A549 (cell line): ENCODE measurements around the gene AEBP2. TPM values are rescaled to one million over a fixed set of nuclear protein-coding genes. Genes with fewer than 3 reads are reported as not detected.

ENCODE experiments used
- ATAC-seq, 2 experiments: fragments of 200-7000 bp in 1 of 2; fragments of >200 bp in 1 of 2; cut with Nextera tagmentation in 1 of 2; cut with Tn5 transposase in 1 of 2; 3 replicates each; pipeline versions ENCODE4 v1.8.0 to v1.9.1; 2018 to 2020; ENCODE audit warnings: mild to moderate bottlenecking in 1 of 2, moderate library complexity in 1 of 2
- CTCF ChIA-PET: fragments of 300-600 bp; sonication (Branson Sonifier 250); formaldehyde crosslinking; extraction: SDS; loops from one replicate; lab custom pipeline; 2021; ENCODE audit warnings: antibody characterized with exemption, inconsistent platforms; lab: Yijun Ruan, JAX
- POLR2A ChIA-PET: fragments of 350-600 bp; formaldehyde crosslinking; extraction: SDS; loops from one replicate; lab custom pipeline; 2021; ENCODE audit warnings: antibody characterized with exemption, inconsistent platforms; lab: Yijun Ruan, JAX
- DNase-seq, 2 experiments: peaks; one replicate each; pipeline versions ENCODE4 v3.0.0 to v3.0.0-alpha.2; 2011 to 2016; ENCODE audit warnings: low read depth in 1 of 2, low spot score in 1 of 2
- FAIRE-seq: peaks from 2 replicates; lab custom pipeline; 2011; peaks lifted over from hg19 to GRCh38; lab: Jason Lieb, UNC
- H3K27ac ChIP-seq, 2 experiments: fragments of >200 bp; sonication (Bioruptor Twin); formaldehyde crosslinking; 3 replicates each; pipeline ENCODE4 v1.5.1; 2016 to 2017
- H3K4me1 ChIP-seq: fragments of >200 bp; sonication (Bioruptor Twin); formaldehyde crosslinking; 3 replicates; pipeline ENCODE4 v1.6.1; 2016
- H3K4me2 ChIP-seq: fragments of >200 bp; sonication (Bioruptor Twin); formaldehyde crosslinking; 3 replicates; pipeline ENCODE4 v1.6.1; 2016
- H3K4me3 ChIP-seq: fragments of >200 bp; sonication (Bioruptor Twin); formaldehyde crosslinking; 3 replicates; pipeline ENCODE4 v1.5.1; 2016
- H3K9me3 ChIP-seq: fragments of >200 bp; sonication (Bioruptor Twin); formaldehyde crosslinking; 3 replicates; pipeline ENCODE4 v1.6.1; 2016
- ATOH8 ChIP-seq: fragments of 250-450 bp; sonication (Bioruptor Pico); IDR thresholded peaks from 2 replicates; pipeline ENCODE4 v1.5.0; 2020; ENCODE audit warnings: low read depth, mild to moderate bottlenecking, moderate library complexity
- BHLHE40 ChIP-seq: IDR thresholded peaks from 2 replicates; pipeline ENCODE4 v1.6.1; 2012; ENCODE audit warnings: low read depth, low read length, inconsistent platforms
- CEBPB ChIP-seq, 2 experiments: fragments of >200 bp in 1 of 2; sonication (Bioruptor Twin) in 1 of 2; formaldehyde crosslinking in 1 of 2; IDR thresholded peaks; 2 replicates each; pipeline ENCODE4 v1.6.1; 2012 to 2016
- CHD4 ChIP-seq: fragments of 200-600 bp; sonication (generic); IDR thresholded peaks from 2 replicates; pipeline ENCODE4 v1.6.1; 2016; ENCODE audit warnings: antibody characterized with exemption, mild to moderate bottlenecking, borderline replicate concordance
- E2F6 ChIP-seq: IDR thresholded peaks from 2 replicates; pipeline ENCODE4 v1.6.1; 2012; ENCODE audit warnings: low read depth, borderline replicate concordance
- EHF ChIP-seq: fragments of 250-450 bp; sonication (Bioruptor Pico); IDR thresholded peaks from 2 replicates; pipeline ENCODE4 v1.5.0; 2020; ENCODE audit warnings: mild to moderate bottlenecking
- EHMT2 ChIP-seq: fragments of 200-600 bp; sonication (generic); IDR thresholded peaks from 2 replicates; pipeline ENCODE4 v1.6.1; 2016; ENCODE audit warnings: antibody characterized with exemption, low read depth, mild to moderate bottlenecking, moderate library complexity
- ELK1 ChIP-seq: fragments of 150-350 bp; IDR thresholded peaks from 2 replicates; pipeline ENCODE4 v1.6.1; 2014; ENCODE audit warnings: low read depth, mild to moderate bottlenecking, low read length
- EP300 ChIP-seq, 2 experiments: fragments of >200 bp; sonication (Bioruptor Twin); formaldehyde crosslinking; IDR thresholded peaks; 2 replicates in 1 of 2; 3 replicates in 1 of 2; pipeline ENCODE4 v1.6.1; 2016 to 2017
- ESRRA ChIP-seq: fragments of 150-350 bp; IDR thresholded peaks from 2 replicates; pipeline ENCODE4 v1.6.1; 2014; ENCODE audit warnings: mild to moderate bottlenecking, low read length, borderline replicate concordance
- FOSB ChIP-seq: fragments of 250-450 bp; sonication (Bioruptor Pico); IDR thresholded peaks from 2 replicates; pipeline ENCODE4 v1.5.0; 2020; ENCODE audit warnings: mild to moderate bottlenecking, moderate library complexity
- FOXS1 ChIP-seq: fragments of 250-450 bp; sonication (Bioruptor Pico); IDR thresholded peaks from 2 replicates; pipeline ENCODE4 v1.5.0; 2020; ENCODE audit warnings: mild to moderate bottlenecking, moderate library complexity
- HDAC2 ChIP-seq: fragments of 200-600 bp; sonication (generic); IDR thresholded peaks from 2 replicates; pipeline ENCODE4 v1.6.1; 2016
- HMGXB4 ChIP-seq: fragments of 250-450 bp; sonication (Bioruptor Pico); IDR thresholded peaks from 2 replicates; pipeline ENCODE4 v1.5.0; 2021; ENCODE audit warnings: mild to moderate bottlenecking, moderate library complexity, borderline replicate concordance
- HOXB5 ChIP-seq: fragments of 250-450 bp; sonication (Bioruptor Pico); IDR thresholded peaks from 2 replicates; pipeline ENCODE4 v1.5.0; 2020; ENCODE audit warnings: mild to moderate bottlenecking, moderate library complexity
- JUN ChIP-seq, 2 experiments: fragments of >200 bp; sonication (Bioruptor Twin); formaldehyde crosslinking; IDR thresholded peaks; 2 replicates in 1 of 2; 3 replicates in 1 of 2; pipeline ENCODE4 v1.6.1; 2016 to 2017
- KDM1A ChIP-seq: fragments of 200-600 bp; sonication (generic); IDR thresholded peaks from 2 replicates; pipeline ENCODE4 v1.6.1; 2016; ENCODE audit warnings: low read depth, mild to moderate bottlenecking
- MAFK ChIP-seq: fragments of 450-650 bp; IDR thresholded peaks from 2 replicates; pipeline ENCODE4 v1.6.1; 2014; ENCODE audit not compliant: partially characterized antibody
- MYC ChIP-seq: IDR thresholded peaks from 2 replicates; pipeline ENCODE4 v1.6.1; 2012; ENCODE audit warnings: mild to moderate bottlenecking, inconsistent platforms, low read length, improper control_type of control experiment, borderline replicate concordance
- NFE2L2 ChIP-seq: fragments of 150-350 bp; conservative IDR thresholded peaks from 2 replicates; pipeline ENCODE4 v1.6.1; 2014; ENCODE audit warnings: low read length
- NR3C1 ChIP-seq: fragments of >200 bp; sonication (Bioruptor Twin); formaldehyde crosslinking; IDR thresholded peaks from 3 replicates; pipeline ENCODE4 v1.6.1; 2017
- PBX3 ChIP-seq: IDR thresholded peaks from 2 replicates; pipeline ENCODE4 v1.6.1; 2012
- PHF8 ChIP-seq: fragments of 200-600 bp; sonication (generic); IDR thresholded peaks from 2 replicates; pipeline ENCODE4 v1.6.1; 2016; ENCODE audit warnings: low read depth, mild to moderate bottlenecking, antibody characterized with exemption, moderate library complexity, borderline replicate concordance
- POLR2A ChIP-seq: IDR thresholded peaks from 2 replicates; pipeline ENCODE4 v1.6.1; 2012; ENCODE audit warnings: mild to moderate bottlenecking, low read length
- RCOR1 ChIP-seq: fragments of 150-350 bp; IDR thresholded peaks from 2 replicates; pipeline ENCODE4 v1.6.1; 2014; ENCODE audit warnings: antibody characterized with exemption, low read length, low read depth
- REST ChIP-seq: fragments of 200-600 bp; sonication (generic); IDR thresholded peaks from 2 replicates; pipeline ENCODE4 v1.6.1; 2016; ENCODE audit warnings: antibody characterized with exemption, mild to moderate bottlenecking, moderate library complexity
- RFX5 ChIP-seq: fragments of 450-650 bp; IDR thresholded peaks from 2 replicates; pipeline ENCODE4 v1.7.1; 2014; ENCODE audit warnings: antibody characterized with exemption, mild to moderate bottlenecking, moderate library complexity
- RNF2 ChIP-seq: fragments of 200-600 bp; sonication (generic); IDR thresholded peaks from 2 replicates; pipeline ENCODE4 v1.6.1; 2016; ENCODE audit warnings: low read depth, mild to moderate bottlenecking, antibody characterized with exemption, moderate library complexity, borderline replicate concordance
- SMC3 ChIP-seq: fragments of >200 bp; sonication (Bioruptor Twin); formaldehyde crosslinking; IDR thresholded peaks from 3 replicates; pipeline ENCODE4 v1.6.1; 2018; ENCODE audit warnings: inconsistent platforms
- SREBF2 ChIP-seq: fragments of 450-650 bp; IDR thresholded peaks from 2 replicates; pipeline ENCODE4 v1.6.1; 2014; ENCODE audit warnings: mild to moderate bottlenecking, moderate library complexity
- WGBS: methylation state at CpG from one replicate; pipeline ENCODE4 v1.1.6; 2017; ENCODE audit errors: missing lambda C conversion rate; 5-methylcytosine and 5-hydroxymethylcytosine counted together
- polyA minus RNA-seq: library from RNA; depleted of rRNA, polyadenylated mRNA; stranded (reverse); fragments of >200 nt; gene quantifications from 2 replicates; pipeline ENCODE4 v1.2.3, GENCODE V29; 2011; rRNA and poly(A)+ RNA removed
- polyA plus RNA-seq, 4 experiments: library from polyadenylated mRNA; depleted of rRNA in 3 of 4; stranded (reverse); fragments of >200 nt; fragmentation: RNase III in 1 of 4; extraction: RNeasy Plus Mini Kit Qiagen cat#74134 plus additional on column Dnase treatment in 1 of 4; gene quantifications; 2 replicates in 3 of 4; 3 replicates in 1 of 4; pipeline ENCODE4 v1.2.3, GENCODE V29; 2011 to 2017

AEBP2 gene
- 23.5 and 34.5 TPM in 2 replicates for polyA plus RNA-seq (2011; rRNA removed)
- polyA plus RNA-seq (2012; cell fraction: cytosol; rRNA removed), result 7.8 and 9.9 TPM in 2 replicates
- polyA plus RNA-seq (2012; cell fraction: nucleus; rRNA removed), result 2.6 and 5.3 TPM in 2 replicates
- polyA plus RNA-seq (2017; fragmentation: RNase III; extraction: RNeasy Plus Mini Kit Qiagen cat#74134 plus additional on column Dnase treatment), result 27.3 to 28.8 TPM (median 28.0 TPM) in 3 replicates
- 21.6 and 22.2 TPM in 2 replicates for polyA minus RNA-seq

- Histone ChIP-seq H3K4me2 (peak within 1 kb of the TSS; percentile 79), H3K27ac (peak within 1 kb of the TSS; percentile 86 to 96), H3K4me1 (peaks cover 16% of the 10 kb centered on the region; the same call in 2 of the 3 replicates), H3K4me3 (peak within 1 kb of the TSS; percentile 87), H3K9me3 (no peaks in the 10 kb centered on the region)
- FAIRE-seq (no peak), DNase-seq (peak; percentile 90 to 96), ATAC-seq (peak; percentile 90 to 92)
- ChIA-PET CTCF (no interaction called here), POLR2A (interaction anchor here (0.5 to 1.0 kb wide), 6 partner anchors 9 to 1277 kb away, joined by 3 to 5 read pairs (median 4); no protein-coding TSS in a partner anchor)
- WGBS, result 18% methylated on average over 31 of the region's 102 CpGs
- TF ChIP-seq ESRRA (no peak), HDAC2 (no peak), RNF2 (peak; percentile 96; the same call in 1 of the 2 replicates), E2F6 (peak; percentile 99), PHF8 (peak; percentile 74; the same call in 1 of the 2 replicates), NFE2L2 (no peak), HMGXB4 (CRISPR knock-in tag) (no peak), SMC3 (no peak; the same call in 2 of the 3 replicates), BHLHE40 (no peak), NR3C1 (no peak), FOSB (CRISPR knock-in tag) (no peak), JUN (IDR thresholded peaks at IDR 0.05) (peak; percentile 69 to 81; a peak in 3 of 5 replicates), EHF (CRISPR knock-in tag) (no peak; the same call in 1 of the 2 replicates), PBX3 (peak; percentile 40; the same call in 1 of the 2 replicates), CEBPB (IDR thresholded peaks at IDR 0.05) (no peak), RFX5 (no peak), MAFK (no peak), FOXS1 (CRISPR knock-in tag) (no peak), EP300 (IDR thresholded peaks at IDR 0.05) (no peak), MYC (peak; percentile 96), POLR2A (peak; percentile 83), SREBF2 (no peak), ATOH8 (no peak), KDM1A (no peak), EHMT2 (no peak), REST (no peak), HOXB5 (peak; percentile 71; the same call in 1 of the 2 replicates), ELK1 (no peak), CHD4 (no peak), RCOR1 (no peak)
These were observed at the start of gene AEBP2 for GRCh38 chr12:19439059-19440018. AEBP2 (plus strand) TSS chr12:19439492; CDS start chr12:19439700, 208 bp downstream.
